Measurements from ENCODE around the gene TMOD3.

TMOD3 gene

GRCh38 chr15:51855612-51856011 lies 26.2 kb downstream of the TMOD3 start (continued):
- TF ChIP-seq ZBTB26 (tag by site-specific recombination; optimal IDR thresholded peaks at IDR 0.05) (no peak), ZNF112 (tag by site-specific recombination; IDR thresholded peaks at IDR 0.05) (no peak), ZNF791 (tag by site-specific recombination; IDR thresholded peaks at IDR 0.05) (no peak)

- CTCF ChIA-PET: interaction anchor here (1.0 to 1.9 kb wide), 2 partner anchors 9 to 11 kb away, joined by 4 read pairs; no protein-coding TSS in a partner anchor
- H3K36me3 ChIP-seq (ENCODE audit: control insufficient read depth in 2 of 2, insufficient read depth in 1 of 2, low read length in 2 of 2): no peaks in the 10 kb centered on the region
- POLR2A ChIA-PET: no interaction called here
- TF ChIP-seq, protein P1, sequence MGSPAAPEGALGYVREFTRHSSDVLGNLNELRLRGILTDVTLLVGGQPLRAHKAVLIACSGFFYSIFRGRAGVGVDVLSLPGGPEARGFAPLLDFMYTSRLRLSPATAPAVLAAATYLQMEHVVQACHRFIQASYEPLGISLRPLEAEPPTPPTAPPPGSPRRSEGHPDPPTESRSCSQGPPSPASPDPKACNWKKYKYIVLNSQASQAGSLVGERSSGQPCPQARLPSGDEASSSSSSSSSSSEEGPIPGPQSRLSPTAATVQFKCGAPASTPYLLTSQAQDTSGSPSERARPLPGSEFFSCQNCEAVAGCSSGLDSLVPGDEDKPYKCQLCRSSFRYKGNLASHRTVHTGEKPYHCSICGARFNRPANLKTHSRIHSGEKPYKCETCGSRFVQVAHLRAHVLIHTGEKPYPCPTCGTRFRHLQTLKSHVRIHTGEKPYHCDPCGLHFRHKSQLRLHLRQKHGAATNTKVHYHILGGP (tag by site-specific recombination; IDR thresholded peaks at IDR 0.05): no peak
- TF ChIP-seq ZNF610 (tag by site-specific recombination; IDR thresholded peaks at IDR 0.05; ENCODE audit: borderline replicate concordance): no peak
- TF ChIP-seq YY2 (tag by site-specific recombination; IDR thresholded peaks at IDR 0.05): no peak
- no peak for TF ChIP-seq ZFP37 (tag by site-specific recombination; IDR thresholded peaks at IDR 0.05)
- no peak for TF ChIP-seq KLF7 (tag by site-specific recombination; IDR thresholded peaks at IDR 0.05; ENCODE audit: borderline replicate concordance)
- no peak for TF ChIP-seq GLIS1 (tag by site-specific recombination; IDR thresholded peaks at IDR 0.05)
- no peak for TF ChIP-seq ZNF146 (tag by site-specific recombination; IDR thresholded peaks at IDR 0.05)
- no peak for TF ChIP-seq HOXC10 (CRISPR knock-in tag; IDR thresholded peaks at IDR 0.05)
- no peak for TF ChIP-seq ZBTB8A (tag by site-specific recombination; IDR thresholded peaks at IDR 0.05)
- TF ChIP-seq ZNF837 (tag by site-specific recombination; IDR thresholded peaks at IDR 0.05): no peak
- H3K4me1 ChIP-seq (ENCODE audit: control insufficient read depth, insufficient read depth, low read length): no peaks in the 10 kb centered on the region
- H3K27ac ChIP-seq (ENCODE audit: extremely low read depth, low read depth, low read length): no peak overlapping the region
- H3K9me3 ChIP-seq (ENCODE audit: control insufficient read depth, insufficient read depth, low read depth, low read length): no peaks in the 10 kb centered on the region
- H3K4me3 ChIP-seq (ENCODE audit: low read depth, low read length): no peak overlapping the region
These were observed 27.4 kb downstream of the TMOD3 start for GRCh38 chr15:51856714-51857380.

DNA sequence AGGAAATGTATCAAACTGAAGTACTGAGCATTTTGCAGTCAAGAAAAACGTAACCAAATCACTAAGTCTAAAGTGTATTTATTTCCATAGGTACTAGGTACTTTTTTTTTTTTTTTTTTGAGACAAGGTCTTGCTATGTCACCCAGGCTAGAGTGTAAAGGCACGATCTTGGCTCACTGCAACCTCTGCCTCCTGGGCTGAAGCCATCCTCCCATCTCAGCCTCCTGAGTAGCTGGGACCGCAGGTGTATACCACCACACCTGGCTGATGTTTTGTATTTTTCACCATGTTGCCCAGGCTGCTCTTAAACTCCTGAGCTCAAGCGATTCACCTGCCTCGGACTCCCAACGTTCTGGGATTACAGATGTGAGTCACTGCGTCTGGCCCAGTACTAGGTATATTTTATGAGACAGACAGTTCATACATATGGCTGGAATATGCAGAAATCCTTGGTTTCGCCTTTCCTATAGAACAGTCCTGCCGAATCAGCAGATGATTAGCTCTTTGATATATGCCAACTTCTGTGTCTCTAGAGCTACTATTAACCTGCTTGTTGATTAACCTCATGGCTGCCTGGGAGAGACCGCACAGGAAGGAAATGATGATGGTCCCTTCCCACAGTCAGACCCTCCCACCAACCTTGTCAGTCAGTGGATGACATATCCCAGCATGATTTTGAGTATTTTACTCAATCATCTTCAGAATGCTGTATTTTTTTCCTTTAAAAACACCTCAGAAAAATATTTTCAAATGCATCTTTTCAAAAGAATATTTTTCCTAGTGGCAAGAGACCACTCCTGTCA lies 32.3 kb downstream of the TMOD3 start:
- ChIA-PET POLR2A (no interaction called here), CTCF (interaction anchor here (0.5 to 0.8 kb wide), 2 partner anchors 14 to 67 kb away, joined by 3 read pairs; no protein-coding TSS in a partner anchor)
- H3K4me1 ChIP-seq (ENCODE audit: control insufficient read depth, insufficient read depth, low read length): no peaks in the 10 kb centered on the region
- peaks cover 12 to 13% of the 10 kb centered on the region in 2 experiments for H3K36me3 ChIP-seq (ENCODE audit: control insufficient read depth in 2 of 2, insufficient read depth in 1 of 2, low read length in 2 of 2)
- H3K4me3 ChIP-seq (ENCODE audit: low read depth, low read length): no peak overlapping the region
- H3K27ac ChIP-seq (ENCODE audit: extremely low read depth, low read depth, low read length): no peak overlapping the region
- H3K9me3 ChIP-seq (ENCODE audit: control insufficient read depth, insufficient read depth, low read depth, low read length): no peaks in the 10 kb centered on the region
- no peak for TF ChIP-seq ZNF843 (tag by site-specific recombination; IDR thresholded peaks at IDR 0.05)
- TF ChIP-seq TSHZ1 (tag by site-specific recombination; IDR thresholded peaks at IDR 0.05; ENCODE audit: borderline replicate concordance): no peak
- TF ChIP-seq ZNF596 (tag by site-specific recombination; IDR thresholded peaks at IDR 0.05): no peak
- TF ChIP-seq ZNF837 (tag by site-specific recombination; IDR thresholded peaks at IDR 0.05): no peak
- TF ChIP-seq OSR2 (tag by site-specific recombination; IDR thresholded peaks at IDR 0.05): no peak
- TF ChIP-seq ZNF785 (tag by site-specific recombination; IDR thresholded peaks at IDR 0.05): no peak
- TF ChIP-seq, protein P2, sequence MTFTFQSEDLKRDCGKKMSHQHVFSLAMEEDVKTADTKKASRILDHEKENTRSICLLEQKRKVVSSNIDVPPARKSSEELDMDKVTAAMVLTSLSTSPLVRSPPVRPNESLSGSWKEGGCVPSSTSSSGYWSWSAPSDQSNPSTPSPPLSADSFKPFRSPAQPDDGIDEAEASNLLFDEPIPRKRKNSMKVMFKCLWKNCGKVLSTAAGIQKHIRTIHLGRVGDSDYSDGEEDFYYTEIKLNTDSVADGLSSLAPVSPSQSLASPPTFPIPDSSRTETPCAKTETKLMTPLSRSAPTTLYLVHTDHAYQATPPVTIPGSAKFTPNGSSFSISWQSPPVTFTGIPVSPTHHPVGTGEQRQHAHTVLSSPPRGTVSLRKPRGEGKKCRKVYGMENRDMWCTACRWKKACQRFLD (tag by site-specific recombination; IDR thresholded peaks at IDR 0.05): no peak
- no peak for TF ChIP-seq HOXD13 (CRISPR knock-in tag; IDR thresholded peaks at IDR 0.05; ENCODE audit: borderline replicate concordance)
- no peak for TF ChIP-seq ZBTB8A (tag by site-specific recombination; IDR thresholded peaks at IDR 0.05)
- no peak for TF ChIP-seq ZNF239 (tag by site-specific recombination; IDR thresholded peaks at IDR 0.05)
- no peak for TF ChIP-seq ZNF354C (tag by site-specific recombination; IDR thresholded peaks at IDR 0.05; ENCODE audit: borderline replicate concordance, low read depth)
- no peak for TF ChIP-seq ZNF112 (tag by site-specific recombination; IDR thresholded peaks at IDR 0.05)

Data from HEK293 (cell line).